HG03460 (cell line): ENCODE data around the gene IL2RA.

ENCODE experiments used
- ATAC-seq: cut with Tn5 transposase; IDR thresholded peaks from one replicate; pipeline ENCODE4 v1.9.1; 2021; ENCODE audit not compliant: unreplicated experiment

IL2RA gene

DNA sequence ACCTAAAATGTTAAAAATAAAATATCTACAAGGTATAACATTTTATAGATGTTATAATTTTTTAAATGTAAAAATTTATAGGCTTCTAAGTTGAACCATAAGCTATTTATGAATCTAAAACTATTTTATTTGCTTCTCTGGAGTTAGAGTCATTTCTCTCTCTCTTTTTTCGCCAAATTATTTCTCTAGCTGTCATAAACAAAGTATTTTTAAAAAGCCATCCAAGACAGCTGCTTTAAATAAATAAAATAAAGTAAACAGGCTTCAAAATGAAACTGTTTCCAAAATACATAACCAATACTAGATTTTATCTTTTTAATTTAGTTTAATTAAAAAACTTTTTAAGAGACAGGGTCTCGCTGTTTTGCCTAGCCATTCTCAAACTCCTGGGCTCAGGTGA is 72.4 kb downstream of the IL2RA start:
- no peak for ATAC-seq

DNA sequence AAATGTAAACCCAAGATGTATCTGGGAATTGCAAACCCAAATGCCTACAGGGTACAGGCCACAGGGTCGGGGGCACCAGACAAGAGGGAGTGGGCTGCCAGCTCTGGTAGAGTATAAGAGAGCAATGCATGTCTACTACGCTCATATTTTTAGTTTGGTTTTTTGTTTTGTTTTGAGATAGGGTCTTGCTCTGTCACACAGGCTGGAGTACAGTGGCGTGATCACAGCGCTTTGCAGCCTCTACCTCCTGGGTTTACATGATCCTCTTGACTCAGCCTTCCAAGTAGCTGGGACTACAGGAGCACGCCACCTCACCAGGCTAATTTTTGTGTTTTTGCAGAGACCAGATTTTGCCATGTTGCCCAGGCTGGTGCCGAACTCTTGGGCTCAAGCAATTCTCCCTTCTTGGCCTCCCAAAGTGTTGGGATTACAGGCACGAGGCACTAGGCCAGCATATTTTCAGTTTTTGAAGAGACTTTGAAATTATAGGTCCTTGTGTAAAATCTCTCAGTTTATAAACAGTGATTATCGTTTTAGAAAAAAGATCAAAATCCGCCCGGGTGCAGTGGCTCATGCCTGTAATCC is 73.7 kb downstream of the IL2RA start:
- no peak for ATAC-seq

DNA sequence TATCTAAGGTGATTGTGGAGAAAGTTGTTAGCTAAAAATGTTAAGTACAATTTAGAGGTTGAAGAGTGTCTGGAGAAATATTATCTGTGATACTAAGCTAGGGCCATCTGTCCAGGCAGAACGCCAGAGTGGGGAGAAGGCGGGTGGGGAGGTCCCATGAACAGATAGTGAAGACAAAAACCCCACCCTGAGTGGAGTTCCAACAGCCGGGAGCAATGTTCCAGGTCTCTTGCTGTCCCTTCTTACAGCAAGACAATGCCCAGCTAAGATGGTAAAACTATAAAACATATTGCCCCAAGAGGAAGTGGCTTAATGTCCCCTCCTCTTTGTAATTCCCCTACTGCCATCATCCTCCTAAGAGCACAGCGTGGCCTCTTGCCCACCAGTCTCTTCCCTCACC is 74.4 kb downstream of the IL2RA start:
- ATAC-seq: no peak

DNA sequence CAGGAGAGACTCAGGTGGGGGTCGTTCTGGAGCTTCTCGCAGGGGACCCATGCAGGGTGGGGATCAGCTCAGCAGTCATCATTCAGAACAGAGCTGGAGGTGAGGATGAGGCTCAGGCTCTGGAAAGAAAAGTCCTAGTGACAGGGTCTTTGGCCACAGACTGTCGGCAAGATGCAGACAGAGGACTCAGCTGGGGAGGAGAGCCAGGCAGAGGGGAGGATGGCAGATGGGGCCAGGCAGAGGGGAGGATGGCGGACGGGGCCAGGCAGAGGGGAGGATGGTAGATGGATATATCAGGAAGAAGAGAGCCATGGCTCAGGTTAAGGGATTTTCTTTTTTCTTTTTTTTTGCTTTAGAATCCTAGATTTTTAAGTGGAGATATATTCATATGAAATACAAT is 77.1 kb downstream of the IL2RA start:
- ATAC-seq: no peak

DNA sequence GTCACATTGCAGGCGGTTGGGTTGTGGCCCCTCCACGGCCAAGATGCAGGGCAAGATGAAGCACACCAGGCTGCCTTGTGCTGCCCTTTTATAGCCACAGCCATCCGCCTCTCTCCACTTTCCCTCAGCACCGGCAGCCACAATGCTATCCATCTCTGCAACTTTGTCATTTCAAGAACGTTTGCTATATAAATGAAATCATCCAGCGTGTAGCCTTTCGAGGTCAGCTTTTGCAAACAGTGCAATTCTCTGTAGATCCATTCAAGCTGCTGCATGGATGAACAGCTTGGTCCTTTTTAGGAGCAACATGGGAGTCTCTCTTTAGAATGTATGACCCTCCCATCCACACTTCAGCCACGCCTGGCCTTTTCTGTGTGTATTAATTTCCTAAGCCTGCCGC is 78.4 kb downstream of the IL2RA start:
- ATAC-seq: no peak

DNA sequence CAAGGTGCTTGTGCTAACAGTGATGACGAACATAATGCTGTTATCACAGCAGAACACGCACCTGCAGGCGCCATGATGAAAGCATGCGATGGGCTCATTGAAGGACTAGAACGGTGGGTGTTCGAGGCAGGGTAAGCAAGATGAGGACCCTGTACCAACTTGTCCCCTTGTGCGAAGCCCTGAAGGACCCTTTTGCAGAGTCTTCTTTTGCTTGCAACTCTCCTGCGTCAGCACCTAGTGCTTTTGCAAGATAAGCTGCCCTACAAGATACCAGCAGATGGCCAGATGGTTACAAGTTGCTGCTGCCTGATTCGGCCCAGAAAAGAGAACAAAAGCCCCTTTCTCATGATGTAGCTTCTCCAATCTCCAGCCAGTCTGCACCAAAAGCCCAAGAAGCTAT is 80.6 kb downstream of the IL2RA start:
- ATAC-seq: no peak

DNA sequence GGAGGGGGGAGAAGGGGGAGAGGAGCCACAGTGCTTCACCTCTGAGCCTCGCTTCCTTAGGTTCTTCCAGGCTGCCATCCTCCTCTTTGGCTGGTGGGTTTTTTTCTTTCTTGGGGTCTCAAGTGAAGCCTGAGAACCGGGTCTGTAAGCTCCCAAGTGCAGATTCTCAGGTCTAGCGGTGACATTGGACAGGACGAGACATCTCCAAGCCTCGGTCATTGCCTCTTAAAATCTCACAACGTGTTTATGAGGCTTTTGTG is 84.0 kb downstream of the IL2RA start:
- no peak for ATAC-seq

DNA sequence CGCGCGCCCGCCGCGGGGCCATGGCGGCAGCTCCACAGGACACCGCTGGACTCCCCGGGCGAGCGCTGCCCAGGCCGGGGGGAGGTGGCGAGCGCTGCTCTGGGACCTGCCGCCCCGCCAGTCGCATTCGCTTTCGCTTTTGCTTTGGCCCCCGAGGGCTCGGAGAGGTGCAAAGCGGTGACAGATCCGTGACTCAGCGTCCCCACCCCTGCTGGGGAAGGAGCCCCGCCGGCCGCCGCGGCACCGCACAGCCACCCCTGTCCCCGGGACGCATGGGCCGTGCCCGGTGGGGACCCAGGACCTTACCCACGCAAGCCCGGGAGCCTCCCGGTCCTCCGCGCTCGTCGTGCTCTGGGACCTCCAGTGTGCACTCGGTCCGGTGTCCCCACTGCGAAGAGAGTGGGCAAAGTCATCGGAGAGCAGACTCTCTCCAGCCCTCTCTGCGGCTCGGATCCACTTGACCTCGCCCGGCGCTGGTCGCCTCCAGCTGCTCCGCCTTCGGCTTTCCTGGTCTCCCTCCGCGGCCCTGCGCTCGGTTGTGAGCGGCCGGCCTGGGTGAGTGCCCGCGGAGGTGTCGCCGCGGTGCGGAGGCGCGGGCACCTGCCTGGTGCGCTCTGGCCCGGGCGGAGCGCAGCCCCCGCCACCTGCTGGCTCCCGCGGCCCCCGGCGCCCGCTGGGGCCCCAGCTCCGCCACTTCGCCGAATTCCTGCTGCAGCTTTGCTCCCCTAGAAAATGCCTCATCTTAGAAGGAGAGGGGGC is 84.5 kb downstream of the IL2RA start, which contains the start of gene IL15RA:
Gene IL15RA, minus strand, starts transcription at position 73 of the 759 bp plus-strand sequence. Its CDS starts 51 bp downstream, at position 22.
- ATAC-seq: peak; percentile 55

DNA sequence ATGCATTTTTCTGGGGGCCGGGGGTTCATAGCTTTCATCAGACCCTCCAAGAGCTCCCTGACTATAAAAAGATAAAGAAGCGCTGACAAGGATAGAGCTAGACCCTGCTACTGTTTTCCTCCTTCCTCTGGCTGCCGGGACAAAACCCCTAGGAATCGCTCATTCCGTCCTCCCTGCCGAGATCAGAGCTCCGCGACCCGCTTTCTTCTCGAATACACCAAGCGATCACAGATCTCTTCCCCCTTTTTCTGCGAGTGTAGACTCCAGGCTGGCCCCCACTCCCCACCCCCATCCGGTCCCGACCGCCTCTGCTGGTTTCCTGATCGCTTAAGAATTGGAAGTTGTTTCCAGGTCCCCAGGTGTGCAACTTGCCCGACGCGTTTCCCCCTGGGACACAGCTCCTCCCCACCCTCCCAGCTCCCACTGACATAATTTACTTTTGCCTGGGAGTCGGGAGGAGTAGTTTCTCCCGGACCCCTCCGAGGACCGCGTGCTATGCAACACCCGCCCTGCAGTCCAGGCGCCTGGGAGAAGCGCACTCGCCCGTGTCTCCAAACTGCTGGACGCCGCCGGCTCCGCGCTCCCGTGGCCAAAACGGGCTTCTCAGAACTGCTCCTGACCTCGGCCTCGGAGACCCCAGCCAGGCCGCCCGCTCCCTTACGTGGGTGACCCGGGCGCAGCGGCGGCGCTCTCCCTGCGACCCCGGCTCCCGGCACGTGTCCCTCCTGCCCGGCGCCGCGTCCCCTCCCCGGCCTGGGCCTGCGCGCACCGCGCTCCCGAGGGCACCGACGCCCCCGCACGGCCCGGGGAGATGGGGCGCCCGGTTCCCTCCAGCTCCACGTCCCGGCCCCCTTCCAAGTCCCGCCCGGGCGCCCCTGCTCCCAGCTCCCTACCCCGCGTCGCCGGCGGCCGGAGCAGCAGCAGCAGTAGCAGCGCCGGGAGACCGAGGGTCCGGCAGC is 85.4 kb downstream of the IL2RA start:
- peak; percentile 2 for ATAC-seq

DNA sequence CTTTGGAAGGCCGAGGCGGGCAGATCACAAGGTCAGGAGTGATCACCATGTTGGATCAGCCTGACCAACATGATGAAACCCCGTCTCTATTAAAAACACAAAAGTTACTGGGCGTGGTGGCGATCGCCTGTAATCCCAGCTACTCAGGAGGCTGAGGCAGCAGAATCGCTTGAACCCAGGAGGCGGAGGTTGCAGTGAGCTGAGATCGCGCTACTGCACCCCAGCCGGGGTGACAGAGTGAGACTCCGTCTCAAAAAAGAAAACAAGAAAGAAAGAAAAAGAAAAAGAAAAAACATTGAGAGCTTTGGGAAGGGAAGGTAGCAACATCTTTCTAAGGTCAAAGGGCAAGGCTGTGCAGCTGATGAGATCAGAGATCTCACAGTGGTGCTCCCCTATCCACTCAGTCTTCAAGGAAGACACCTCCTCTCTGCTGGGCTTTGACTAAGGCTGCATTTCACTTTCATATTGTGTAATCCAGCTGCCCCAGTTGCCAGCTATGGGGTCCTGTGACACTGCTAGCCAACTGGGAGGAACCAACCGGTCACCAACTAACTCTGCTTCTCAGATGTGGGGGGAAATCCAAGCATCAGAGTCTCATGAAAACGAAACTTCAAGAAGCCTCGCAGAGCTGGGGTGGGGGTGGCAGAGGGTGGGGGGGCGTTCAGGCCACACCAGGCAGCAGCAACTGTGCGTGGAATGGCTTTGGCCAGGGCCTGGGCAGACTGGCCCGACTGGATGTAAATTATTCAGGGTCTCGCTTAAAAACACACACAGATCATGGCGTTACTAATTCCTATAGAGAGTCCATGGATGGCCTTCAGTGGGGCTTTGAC is 86.3 kb downstream of the IL2RA start:
- ATAC-seq: peak; percentile 71

DNA sequence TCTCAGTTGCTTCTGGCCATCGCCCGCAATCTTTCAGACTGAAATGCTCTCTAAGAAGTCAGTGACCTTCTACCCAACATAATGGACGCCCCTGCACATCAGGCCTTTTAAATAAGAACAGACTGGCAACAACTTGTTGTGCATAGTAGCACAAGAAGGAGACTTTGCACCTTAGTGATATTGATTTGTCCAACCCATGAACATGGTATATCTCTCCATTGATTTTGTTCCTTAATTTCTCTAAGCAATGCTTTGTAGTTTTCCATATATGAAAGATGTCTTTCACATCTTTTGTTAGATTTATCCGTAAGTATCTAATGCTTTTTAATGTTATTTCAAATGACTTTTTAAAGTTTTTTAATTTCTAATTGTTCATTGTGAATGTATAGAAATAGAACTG is 89.1 kb downstream of the IL2RA start:
- no peak for ATAC-seq

DNA sequence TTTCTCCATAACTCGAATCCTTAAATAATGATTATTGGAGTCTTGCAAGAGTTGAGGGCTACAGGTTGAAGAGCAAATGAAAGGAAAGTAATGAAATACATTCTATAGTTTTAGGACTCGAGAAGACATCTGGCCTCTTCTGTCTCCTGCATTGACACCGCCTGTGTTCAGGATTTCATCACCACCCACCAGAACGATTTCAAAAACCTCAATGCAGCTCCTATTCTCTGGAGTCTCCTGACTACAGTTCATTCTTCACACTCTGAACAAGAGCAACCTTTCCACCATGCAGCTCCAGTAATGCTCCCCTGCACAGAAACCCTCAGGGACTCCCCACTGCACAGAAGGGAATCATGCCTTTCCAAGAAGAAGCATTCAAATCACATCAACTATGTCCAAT is 90.3 kb downstream of the IL2RA start:
- ATAC-seq: no peak

DNA sequence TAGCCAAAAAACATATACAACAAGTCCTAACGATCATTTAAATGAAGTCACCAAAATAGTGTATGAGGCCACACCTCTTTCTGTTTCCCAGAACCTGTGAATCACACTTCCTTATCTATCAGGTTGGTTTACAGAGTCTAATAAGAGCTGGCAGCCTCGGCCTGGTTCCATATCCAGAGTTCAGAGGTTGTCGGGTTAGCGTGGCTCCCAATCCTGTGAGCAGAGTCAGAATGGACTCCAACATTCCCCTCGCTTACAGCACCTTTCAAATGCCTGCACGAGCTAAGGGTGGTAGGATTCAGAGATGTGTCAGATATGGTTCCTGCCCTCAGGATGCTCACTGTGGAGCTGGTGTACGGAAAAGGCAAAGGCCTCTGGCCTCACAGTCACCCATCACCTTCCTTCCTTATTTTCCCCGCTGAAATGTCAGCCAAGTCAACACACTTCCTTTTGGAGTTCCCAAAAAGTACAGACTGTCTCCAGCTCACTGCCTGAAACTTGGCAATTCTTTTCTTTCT is 90.8 kb downstream of the IL2RA start:
- no peak for ATAC-seq

DNA sequence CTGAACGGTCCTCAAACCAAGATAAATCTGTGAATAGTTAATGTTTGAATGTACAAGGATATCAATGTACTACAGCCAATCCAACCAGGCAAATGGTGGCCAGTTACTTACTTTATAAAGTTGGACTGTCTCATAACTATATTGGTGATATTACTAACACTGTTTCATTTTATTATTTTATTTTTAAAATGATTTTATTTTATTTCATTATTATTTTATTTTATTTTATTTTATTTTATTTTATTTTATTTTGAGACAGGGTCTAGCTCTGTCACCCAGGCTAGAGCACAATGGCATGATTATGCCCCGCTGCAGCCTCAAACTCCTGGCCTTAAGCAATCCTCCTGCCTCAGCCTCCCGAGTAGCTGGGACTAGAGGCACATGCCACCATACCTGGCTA is 91.6 kb downstream of the IL2RA start:
- ATAC-seq: no peak

DNA sequence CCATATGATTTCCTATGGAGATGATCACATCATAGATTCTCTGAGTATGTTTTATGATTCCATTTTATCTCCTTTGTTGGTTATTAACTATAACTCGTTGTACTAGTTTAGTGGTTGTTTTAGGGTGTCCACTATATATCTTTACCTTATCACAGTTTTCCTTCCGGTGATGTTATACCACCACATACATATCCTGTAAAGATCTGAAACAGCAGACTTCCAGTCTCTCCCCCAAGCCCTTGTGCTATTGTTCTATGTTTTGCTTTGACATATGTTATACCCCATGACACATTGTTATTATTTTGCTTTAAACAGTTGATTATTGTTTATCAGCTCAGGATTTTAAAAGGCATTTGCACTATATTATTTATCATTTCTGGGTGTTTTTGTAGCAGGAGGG is 92.1 kb downstream of the IL2RA start:
- no peak for ATAC-seq

DNA sequence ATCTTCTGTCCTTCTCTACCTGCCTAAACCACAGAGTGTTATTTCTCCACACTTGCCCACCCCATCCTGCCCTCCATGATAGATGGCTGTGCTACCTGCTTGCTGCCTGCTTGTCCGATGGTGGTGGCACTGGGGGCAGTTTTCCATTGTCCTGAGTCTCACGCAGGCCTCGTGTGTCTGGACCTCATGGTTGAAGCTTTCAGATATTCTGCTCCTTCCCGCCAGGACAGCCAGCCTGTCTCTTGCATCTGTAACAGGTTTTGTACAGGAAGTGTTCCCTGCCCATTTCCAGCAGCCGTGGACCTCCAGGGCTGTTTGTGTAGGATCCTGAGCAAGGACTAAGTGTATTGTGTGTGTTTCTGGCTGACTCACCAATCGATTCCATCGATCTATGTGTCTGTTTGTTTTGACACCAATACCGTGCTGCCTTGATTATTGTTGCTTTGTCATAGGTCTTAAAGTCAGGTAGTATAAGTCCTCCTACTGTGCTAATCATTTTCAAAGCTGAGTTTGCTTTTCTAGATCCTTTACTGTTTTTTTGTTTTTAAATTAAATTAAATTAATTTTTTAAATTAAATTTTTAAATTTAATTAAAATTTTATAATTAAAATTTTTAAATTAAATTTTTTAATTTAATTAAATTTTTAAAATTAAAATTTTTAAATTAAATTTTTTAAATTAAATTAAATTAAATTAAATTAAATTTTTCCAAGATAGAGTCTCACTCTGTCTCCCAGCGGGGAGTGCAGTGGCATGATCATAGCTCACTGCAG is 93.3 kb downstream of the IL2RA start:
- ATAC-seq: no peak

DNA sequence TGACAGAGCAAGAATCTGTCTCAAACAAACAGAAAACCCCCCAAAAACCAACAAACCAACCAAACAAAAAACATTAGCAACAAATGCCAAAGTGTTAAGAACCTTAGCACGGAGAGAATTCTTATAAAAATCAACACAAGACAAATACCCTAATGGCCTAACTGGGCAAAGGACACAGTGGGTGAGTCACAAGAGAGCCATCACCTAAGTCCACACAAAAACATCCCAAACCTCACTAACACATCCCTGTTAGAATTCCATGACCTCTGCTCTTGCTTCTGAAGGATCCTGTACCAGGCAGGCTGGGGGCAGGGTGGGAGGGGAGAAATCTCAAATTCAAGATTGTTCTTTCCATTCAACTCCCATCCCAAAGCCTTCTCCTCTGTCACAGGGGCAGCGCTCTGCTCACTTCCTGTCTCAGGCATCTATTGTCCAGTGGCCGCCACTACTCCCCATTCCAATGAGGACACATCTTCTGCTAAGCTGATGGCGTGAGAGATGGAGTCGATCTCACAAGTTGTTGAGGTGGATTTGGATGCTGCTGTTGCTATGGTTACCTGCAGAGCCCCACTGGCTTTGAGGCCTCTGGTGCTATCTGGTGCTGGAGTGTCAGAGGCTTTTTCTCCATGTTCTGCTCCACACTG is 94.0 kb downstream of the IL2RA start:
- no peak for ATAC-seq

DNA sequence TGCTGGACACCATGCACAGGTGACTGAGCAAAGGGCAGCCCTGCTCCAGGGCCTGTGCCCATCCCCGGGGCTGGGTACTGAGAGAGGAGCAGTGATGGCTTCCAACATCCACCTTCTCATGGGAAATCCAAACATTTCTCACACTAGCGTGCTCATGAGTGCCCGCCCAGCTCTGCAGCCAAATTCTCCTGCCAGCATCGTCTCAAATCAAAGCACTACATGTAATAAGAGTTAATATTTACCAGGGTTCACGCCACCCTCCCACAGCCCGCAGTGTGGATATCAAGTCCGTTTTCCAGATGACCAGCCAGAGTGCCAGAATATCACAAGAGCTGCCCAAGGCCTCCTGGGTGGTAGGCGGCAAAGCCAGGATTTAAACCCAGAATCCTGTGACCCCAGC is 96.9 kb downstream of the IL2RA start:
- no peak for ATAC-seq

DNA sequence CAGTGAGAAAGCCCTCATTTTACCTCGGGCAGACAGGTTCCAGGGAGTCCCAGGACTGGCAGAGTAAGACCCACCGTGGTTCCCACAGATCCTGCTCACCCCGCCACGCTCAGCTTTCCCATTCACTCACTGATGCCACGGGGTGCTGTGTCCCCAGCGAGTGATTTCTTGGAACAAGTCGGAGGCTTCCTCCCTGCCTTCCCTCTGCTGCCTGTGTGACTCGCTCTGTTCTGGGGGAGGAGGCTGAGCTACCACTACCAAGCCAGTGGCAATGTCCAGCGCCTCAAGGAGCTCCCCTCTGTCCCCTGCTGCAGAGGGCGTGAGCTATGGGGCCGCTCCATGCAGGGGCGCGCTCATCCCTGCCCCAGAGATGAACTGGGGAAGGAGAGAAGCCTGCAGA is 97.4 kb downstream of the IL2RA start:
- ATAC-seq: no peak

DNA sequence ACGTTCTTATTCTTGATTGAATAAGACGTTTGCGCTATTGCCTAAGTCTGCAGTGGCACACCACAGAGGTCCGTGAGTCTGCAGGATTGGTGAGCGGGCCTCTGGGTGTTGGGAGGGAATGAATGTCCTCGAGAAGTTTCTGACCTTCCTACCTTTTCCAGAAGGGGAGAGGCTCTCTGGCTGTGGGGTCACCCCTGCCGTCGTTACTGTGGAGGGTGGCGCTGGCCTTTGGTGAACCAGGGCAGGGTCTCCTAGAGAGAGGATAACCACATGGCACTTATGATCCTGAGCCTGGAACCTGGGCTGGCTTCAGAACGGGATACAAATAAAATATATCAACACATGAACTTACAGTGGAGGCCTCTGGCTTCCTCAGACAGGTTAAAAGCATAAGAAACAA is 98.6 kb downstream of the IL2RA start:
- no peak for ATAC-seq
